GM12878 (cell line): ENCODE data around the gene CSF3R.

Experiments
- CTCF ChIP-seq, 3 experiments: IDR thresholded peaks in 2 of 3; conservative IDR thresholded peaks in 1 of 3; 2 replicates each; pipeline ENCODE4 v1.5.1; 2011; ENCODE audit warnings: low read depth in 3 of 3, low read length in 3 of 3, mild to moderate bottlenecking in 3 of 3, control low read depth in 2 of 3, moderate library complexity in 2 of 3, inconsistent platforms in 1 of 3, mixed read lengths in 1 of 3; ENCODE audit not compliant: control insufficient read depth in 2 of 3, insufficient read depth in 1 of 3; ENCODE audit errors: extremely low read depth in 1 of 3
- NR2F1 ChIP-seq: fragments of 450-650 bp; conservative IDR thresholded peaks from 2 replicates; pipeline ENCODE4 v1.6.1; 2017; ENCODE audit warnings: mild to moderate bottlenecking
- SP1 ChIP-seq: IDR thresholded peaks from one replicate; pipeline ENCODE4 v1.6.1; 2011; ENCODE audit warnings: low read depth, low read length
- YY1 ChIP-seq: IDR thresholded peaks from 2 replicates; pipeline ENCODE4 v1.6.1; 2011; ENCODE audit warnings: low read depth, mild to moderate bottlenecking, low read length
- ZNF622 ChIP-seq: fragments of 450-650 bp; IDR thresholded peaks from 2 replicates; pipeline ENCODE4 v1.6.1; 2017; ENCODE audit warnings: mild to moderate bottlenecking, inconsistent platforms

DNA sequence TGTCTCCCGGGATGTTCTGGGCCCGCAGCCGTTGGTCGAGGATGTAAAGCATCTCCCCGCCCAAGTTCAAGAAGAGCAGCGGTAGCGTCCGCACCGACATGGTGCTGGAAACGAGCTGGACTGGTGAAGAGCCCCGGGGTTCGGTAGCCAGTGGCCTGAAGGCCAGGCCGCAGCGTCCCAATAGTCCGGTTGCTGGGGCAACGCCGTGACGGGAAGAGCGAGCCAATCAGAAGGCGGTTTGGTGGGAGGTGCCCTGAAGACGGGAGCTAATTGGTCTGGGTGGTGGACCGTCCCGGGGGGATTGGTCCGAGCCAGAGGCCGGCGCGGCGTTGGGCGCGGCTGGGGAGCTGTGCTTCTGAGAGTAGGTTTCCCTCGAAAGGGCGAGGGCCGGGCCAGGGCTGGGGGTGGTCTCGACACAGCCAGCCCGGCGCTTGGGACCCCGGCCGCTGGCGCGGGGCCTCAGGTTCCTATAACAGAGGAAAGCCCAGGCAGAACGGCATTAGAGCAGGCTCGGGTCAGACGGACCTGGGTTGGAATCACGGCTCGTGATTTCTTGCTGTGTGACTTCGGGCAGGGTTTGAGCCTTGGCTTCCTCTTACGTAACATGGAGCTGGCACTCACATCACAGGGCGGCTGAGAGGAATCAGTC is 32.3 kb downstream of the CSF3R start, which contains the start of gene OSCP1:
- no peak for TF ChIP-seq ZNF622
- TF ChIP-seq NR2F1: 0 out of 2 replicates have a peak, but pooled peaks have one; percentile 33
- TF ChIP-seq YY1: peak; percentile 46; the same call in 1 of the 2 replicates
- no peak for TF ChIP-seq CTCF (IDR thresholded peaks at IDR 0.05 in 2 of 3, conservative IDR thresholded peaks at IDR 0.05 in 1 of 3; ENCODE audit: control insufficient read depth in 2 of 3, extremely low read depth in 1 of 3, insufficient read depth in 1 of 3, low read depth in 3 of 3, low read length in 3 of 3)
- peak; percentile 99 for TF ChIP-seq SP1
